Vagina (tissue), 2 donors: ENCODE data around the gene PTPN1. TPM values are rescaled to one million over a fixed set of nuclear protein-coding genes. Genes with fewer than 3 reads are reported as not detected.

Source experiments
- DNase-seq, 2 donors: peaks; one replicate each; pipeline ENCODE4 v3.0.0-alpha.2; 2017; ENCODE audit errors: extremely low spot score in 2 of 2
- H3K27ac ChIP-seq: fragments of 200-600 bp; sonication (generic); one replicate; pipeline ENCODE4 v1.5.1; 2019
- H3K27me3 ChIP-seq: fragments of 200-600 bp; sonication (generic); one replicate; pipeline ENCODE4 v1.5.1; 2019
- H3K36me3 ChIP-seq, 2 donors: fragments of 200-600 bp; sonication (generic); one replicate each; pipeline ENCODE4 v1.5.1; 2017 to 2019
- H3K4me1 ChIP-seq: fragments of 200-600 bp; sonication (generic); one replicate; pipeline ENCODE4 v1.5.1; 2019
- H3K4me3 ChIP-seq, 2 donors: fragments of 200-600 bp; sonication (generic); 1 replicate in 1 of 2; 2 replicates in 1 of 2; pipeline ENCODE4 v1.5.1; 2016 to 2019
- H3K9me3 ChIP-seq: fragments of 200-600 bp; sonication (generic); one replicate; pipeline ENCODE4 v1.5.1; 2019
- CTCF ChIP-seq, 3 experiments: fragments of 450-650 bp in 2 of 3; fragments of 200-600 bp in 1 of 3; sonication (generic) in 1 of 3; IDR thresholded peaks; one replicate each; pipeline ENCODE4 v1.5.1; 2017 to 2019; ENCODE audit warnings: antibody characterized with exemption in 3 of 3, mild to moderate bottlenecking in 2 of 3, moderate library complexity in 2 of 3
- POLR2A ChIP-seq, 2 donors: fragments of 450-650 bp; IDR thresholded peaks; one replicate each; pipeline ENCODE4 v1.6.1; 2017; ENCODE audit warnings: antibody characterized with exemption in 2 of 2, mild to moderate bottlenecking in 2 of 2, moderate library complexity in 2 of 2
- POLR2AphosphoS5 ChIP-seq, 2 donors: sonication (generic); formaldehyde crosslinking; IDR thresholded peaks; one replicate each; pipeline ENCODE4 v1.9.0; 2017; ENCODE audit warnings: antibody characterized with exemption in 2 of 2, mild to moderate bottlenecking in 2 of 2, low read depth in 1 of 2; ENCODE audit not compliant: insufficient read depth in 1 of 2
- intact Hi-C: fragments of 100-400 bp; cut with DNase I; formaldehyde crosslinking; loops from one replicate; pipeline ENCODE4 v1.15.1; 2023
- total RNA-seq: library from RNA; depleted of rRNA; stranded (reverse); fragments of >200 nt; gene quantifications from one replicate; pipeline ENCODE4 v1.2.3, GENCODE V29; 2016

PTPN1 gene
- total RNA-seq, 1 donor from 2014 or later, result 25.3 TPM

- Histone ChIP-seq H3K36me3 (no peaks in the 10 kb centered on the region), H3K9me3 (no peaks in the 10 kb centered on the region), H3K4me3 (no peak overlapping the region), H3K27ac (no peak overlapping the region), H3K4me1 (peaks cover 3% of the 10 kb centered on the region), H3K27me3 (no peaks in the 10 kb centered on the region)
- intact Hi-C loops, result no loop called here
- no peak for DNase-seq
- no peak for TF ChIP-seq POLR2AphosphoS5 (IDR thresholded peaks at IDR 0.05; ENCODE audit: insufficient read depth in 1 of 2, low read depth in 1 of 2)
- no peak for TF ChIP-seq CTCF (IDR thresholded peaks at IDR 0.05)
- no peak for TF ChIP-seq POLR2A (IDR thresholded peaks at IDR 0.05)
These were observed 21.9 kb upstream of the PTPN1 start for GRCh38 chr20:50488236-50488806.

- Histone ChIP-seq H3K4me3 (no peak overlapping the region), H3K9me3 (no peaks in the 10 kb centered on the region), H3K27ac (no peak overlapping the region), H3K36me3 (no peaks in the 10 kb centered on the region), H3K4me1 (peaks cover 11% of the 10 kb centered on the region), H3K27me3 (no peaks in the 10 kb centered on the region)
- DNase-seq, result no peak
- intact Hi-C loops, result no loop called here
- TF ChIP-seq POLR2A (IDR thresholded peaks at IDR 0.05) (no peak), POLR2AphosphoS5 (IDR thresholded peaks at IDR 0.05; ENCODE audit: insufficient read depth in 1 of 2, low read depth in 1 of 2) (no peak), CTCF (IDR thresholded peaks at IDR 0.05) (no peak)
These were observed 19.0 kb upstream of the PTPN1 start for GRCh38 chr20:50491168-50491567.

GRCh38 chr20:50491926-50492634 is 18.1 kb upstream of the PTPN1 start:
- no peak overlapping the region for H3K27ac ChIP-seq
- no peak overlapping the region for H3K4me3 ChIP-seq
- H3K9me3 ChIP-seq, result no peaks in the 10 kb centered on the region
- intact Hi-C loops, result no loop called here
- no peak for DNase-seq
- peaks cover 11% of the 10 kb centered on the region for H3K4me1 ChIP-seq
- no peaks in the 10 kb centered on the region for H3K36me3 ChIP-seq
- TF ChIP-seq POLR2AphosphoS5 (IDR thresholded peaks at IDR 0.05; ENCODE audit: insufficient read depth in 1 of 2, low read depth in 1 of 2) (no peak), POLR2A (IDR thresholded peaks at IDR 0.05) (no peak), CTCF (IDR thresholded peaks at IDR 0.05) (no peak)
- no peaks in the 10 kb centered on the region for H3K27me3 ChIP-seq

- Histone ChIP-seq H3K36me3 (no peaks in the 10 kb centered on the region), H3K4me3 (no peak overlapping the region), H3K9me3 (no peaks in the 10 kb centered on the region), H3K27ac (no peak overlapping the region), H3K4me1 (peaks cover 11% of the 10 kb centered on the region), H3K27me3 (no peaks in the 10 kb centered on the region)
- no peak for DNase-seq
- intact Hi-C loops, result no loop called here
- no peak for TF ChIP-seq CTCF (IDR thresholded peaks at IDR 0.05)
- no peak for TF ChIP-seq POLR2AphosphoS5 (IDR thresholded peaks at IDR 0.05; ENCODE audit: insufficient read depth in 1 of 2, low read depth in 1 of 2)
- TF ChIP-seq POLR2A (IDR thresholded peaks at IDR 0.05), result no peak
These were observed 16.3 kb upstream of the PTPN1 start for GRCh38 chr20:50493881-50494253.

GRCh38 chr20:50494428-50494827 is 15.8 kb upstream of the PTPN1 start:
- H3K4me1 ChIP-seq, result peaks cover 11% of the 10 kb centered on the region
- no peak overlapping the region for H3K27ac ChIP-seq
- H3K27me3 ChIP-seq, result no peaks in the 10 kb centered on the region
- no peak for TF ChIP-seq CTCF (IDR thresholded peaks at IDR 0.05)
- TF ChIP-seq POLR2AphosphoS5 (IDR thresholded peaks at IDR 0.05; ENCODE audit: insufficient read depth in 1 of 2, low read depth in 1 of 2), result no peak
- no peak for TF ChIP-seq POLR2A (IDR thresholded peaks at IDR 0.05)
- DNase-seq, result no peak
- no peak overlapping the region for H3K4me3 ChIP-seq
- no peaks in the 10 kb centered on the region for H3K9me3 ChIP-seq
- no peaks in the 10 kb centered on the region for H3K36me3 ChIP-seq
- intact Hi-C loops, result no loop called here
